ENCODE measurements around the gene LHFPL3.

LHFPL3 gene

GRCh38 chr7:104857458-104858425, 529.3 kb downstream of the LHFPL3 start:
- no peak for DNase-seq

DNA sequence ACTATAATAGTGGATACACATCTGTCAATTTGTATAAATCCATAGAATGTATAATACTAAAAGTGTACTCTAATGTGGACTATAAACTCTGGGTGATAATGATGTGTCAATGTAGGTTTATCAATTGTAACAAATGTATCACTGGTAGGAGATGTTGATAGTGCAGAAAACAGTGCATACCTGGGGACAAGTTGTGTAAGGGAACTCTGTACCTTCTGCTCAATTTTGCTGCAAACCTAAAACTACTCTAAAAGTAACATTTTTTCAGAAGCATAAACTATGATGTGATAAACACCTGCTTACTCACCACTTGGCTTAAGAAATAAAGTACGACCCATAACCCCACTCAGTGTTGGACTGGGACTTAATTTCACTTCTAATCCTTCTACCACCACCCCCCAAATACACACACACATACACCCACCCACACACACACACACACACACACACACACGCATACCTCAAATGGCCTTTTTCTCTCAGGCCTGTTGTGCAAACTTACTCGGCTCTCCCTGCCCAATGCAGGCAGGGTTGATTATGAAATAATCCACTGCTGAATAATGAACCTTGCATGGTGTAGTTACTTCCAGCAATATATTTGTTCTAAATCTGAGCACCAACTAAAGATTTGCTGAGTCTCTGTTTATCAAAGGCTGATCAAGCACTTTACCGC, 531.5 kb downstream of the LHFPL3 start:
- DNase-seq = no peak

- DNase-seq = no peak
Observed at GRCh38 chr7:104861729-104862390, 533.5 kb downstream of the LHFPL3 start.

- DNase-seq = no peak
Observed at GRCh38 chr7:104862719-104863118, 534.3 kb downstream of the LHFPL3 start.

GRCh38 chr7:104873401-104873800, 545.0 kb downstream of the LHFPL3 start:
- DNase-seq = no peak

GRCh38 chr7:104878577-104878976, 550.2 kb downstream of the LHFPL3 start:
- no peak for DNase-seq

DNA sequence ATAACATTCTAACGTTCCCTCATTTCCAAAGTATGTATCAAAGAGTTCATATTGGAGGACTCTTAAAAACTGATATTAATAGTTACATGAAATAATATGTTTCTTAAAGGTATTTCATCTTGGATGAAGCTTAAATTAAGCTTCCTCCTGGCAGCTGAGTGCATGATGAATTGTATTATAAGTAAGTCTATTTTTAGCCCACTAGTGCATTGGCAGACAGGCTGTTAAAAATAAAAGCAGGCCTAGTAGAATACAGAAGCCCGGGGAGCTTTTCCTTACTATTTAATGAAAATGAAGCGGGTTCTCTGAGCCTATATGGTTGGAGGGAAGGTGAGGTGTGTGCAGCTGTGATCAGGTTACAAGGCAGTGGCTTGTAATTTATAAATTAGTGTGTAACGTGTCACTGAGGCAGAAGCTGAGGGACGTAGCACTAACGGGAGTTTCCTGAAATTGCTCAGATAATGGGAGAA, 554.9 kb downstream of the LHFPL3 start:
- DNase-seq = no peak

GRCh38 chr7:104883718-104884452, 555.5 kb downstream of the LHFPL3 start:
- DNase-seq = peak; percentile 85

DNA sequence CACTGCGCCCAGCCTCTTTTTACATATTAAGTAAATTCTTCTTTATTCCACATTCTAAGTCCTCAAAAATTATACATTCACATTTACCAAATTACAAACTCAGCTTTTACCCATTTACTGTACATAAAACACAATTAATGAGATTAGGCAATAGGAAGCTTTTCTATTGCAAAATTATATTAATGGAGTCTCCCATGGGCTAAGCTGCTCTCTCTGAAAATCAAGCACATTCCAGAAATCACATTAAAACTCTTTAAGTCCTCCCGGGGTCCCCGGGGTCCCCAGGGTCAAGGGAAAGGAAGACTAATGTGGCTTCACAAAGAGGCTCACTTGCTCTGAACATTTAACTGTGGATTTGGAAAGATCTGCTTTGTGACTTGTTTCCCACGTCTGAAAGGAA, 558.2 kb downstream of the LHFPL3 start:
- DNase-seq = no peak

GRCh38 chr7:104890216-104890615, 561.8 kb downstream of the LHFPL3 start:
- DNase-seq = no peak

DNA sequence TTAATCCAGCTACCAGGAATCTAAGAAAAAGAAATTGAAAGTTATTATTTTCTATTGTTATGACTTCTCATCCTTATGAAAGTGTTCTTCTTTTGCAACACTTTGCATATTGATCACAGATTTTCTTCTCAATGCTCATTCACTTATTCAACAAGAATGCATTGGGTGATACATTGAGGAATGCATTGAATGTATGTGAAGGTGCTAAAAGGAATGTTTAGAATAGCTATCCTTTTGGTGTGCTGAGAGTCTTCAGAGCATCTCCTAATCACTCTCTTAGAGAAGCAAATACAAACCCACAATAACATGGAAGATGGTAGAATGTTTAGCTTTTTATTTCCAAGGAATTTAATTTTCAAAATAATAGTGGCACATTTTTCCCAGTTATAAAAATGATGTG, 563.5 kb downstream of the LHFPL3 start:
- DNase-seq = no peak

DNA sequence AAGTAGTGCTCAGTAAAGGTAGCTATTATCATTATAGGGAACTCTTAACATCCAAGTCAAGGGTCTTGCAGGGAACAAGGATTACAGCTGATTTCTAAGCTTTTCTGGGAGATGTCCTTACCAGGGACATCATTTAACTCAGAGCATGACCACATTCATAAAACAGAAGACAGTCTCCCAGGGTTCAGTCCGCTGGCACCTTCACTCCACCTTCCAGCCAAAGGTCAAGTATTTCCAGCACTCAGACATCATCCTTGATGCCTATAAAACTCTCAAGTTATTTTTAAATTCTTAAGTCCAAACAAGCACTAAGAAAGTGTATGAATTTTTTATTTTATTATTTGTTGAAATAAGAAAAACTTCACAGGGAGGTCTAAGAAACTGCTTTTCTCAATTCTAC, 565.9 kb downstream of the LHFPL3 start:
- no peak for DNase-seq

DNA sequence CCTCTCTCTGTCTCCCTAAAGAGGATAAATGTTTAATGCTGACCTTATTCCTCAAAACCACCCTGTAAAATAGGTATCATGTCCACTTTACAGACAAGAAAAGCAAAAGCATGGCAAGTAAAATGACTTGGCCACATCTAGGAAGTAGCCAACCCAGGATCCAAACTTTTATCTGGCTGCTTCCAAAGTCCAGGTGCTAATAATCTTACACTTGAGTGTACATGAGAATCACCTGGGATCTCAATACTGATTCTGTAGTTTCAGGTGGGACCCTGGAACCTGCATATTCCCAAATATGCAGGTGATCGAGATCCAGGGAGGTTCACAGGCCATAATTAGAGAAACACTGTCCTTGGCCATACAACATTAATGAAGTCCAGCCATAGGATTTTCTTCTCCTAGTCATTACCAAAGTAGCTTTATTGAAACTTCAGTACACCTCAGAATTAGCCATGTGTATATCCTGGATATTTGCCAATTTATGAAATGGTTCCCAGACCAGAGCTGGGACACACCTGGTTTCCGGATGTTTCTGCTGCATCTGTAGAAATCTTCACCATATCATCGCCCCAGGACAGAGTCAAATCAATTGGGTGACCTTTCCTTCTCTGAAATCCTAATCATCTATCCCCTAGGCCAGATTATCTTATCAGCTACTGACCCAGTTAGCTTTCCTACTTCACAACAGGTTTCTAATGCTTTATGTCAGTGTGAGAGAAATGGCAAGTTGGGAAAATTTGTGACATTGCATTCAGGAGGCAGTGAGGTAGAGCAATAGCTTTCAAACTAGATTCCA, 566.5 kb downstream of the LHFPL3 start:
- no peak for DNase-seq

- DNase-seq = no peak
Observed at GRCh38 chr7:104895522-104896236, 567.3 kb downstream of the LHFPL3 start.

- DNase-seq = no peak
Observed at GRCh38 chr7:104898434-104898833, 570.0 kb downstream of the LHFPL3 start.

DNA sequence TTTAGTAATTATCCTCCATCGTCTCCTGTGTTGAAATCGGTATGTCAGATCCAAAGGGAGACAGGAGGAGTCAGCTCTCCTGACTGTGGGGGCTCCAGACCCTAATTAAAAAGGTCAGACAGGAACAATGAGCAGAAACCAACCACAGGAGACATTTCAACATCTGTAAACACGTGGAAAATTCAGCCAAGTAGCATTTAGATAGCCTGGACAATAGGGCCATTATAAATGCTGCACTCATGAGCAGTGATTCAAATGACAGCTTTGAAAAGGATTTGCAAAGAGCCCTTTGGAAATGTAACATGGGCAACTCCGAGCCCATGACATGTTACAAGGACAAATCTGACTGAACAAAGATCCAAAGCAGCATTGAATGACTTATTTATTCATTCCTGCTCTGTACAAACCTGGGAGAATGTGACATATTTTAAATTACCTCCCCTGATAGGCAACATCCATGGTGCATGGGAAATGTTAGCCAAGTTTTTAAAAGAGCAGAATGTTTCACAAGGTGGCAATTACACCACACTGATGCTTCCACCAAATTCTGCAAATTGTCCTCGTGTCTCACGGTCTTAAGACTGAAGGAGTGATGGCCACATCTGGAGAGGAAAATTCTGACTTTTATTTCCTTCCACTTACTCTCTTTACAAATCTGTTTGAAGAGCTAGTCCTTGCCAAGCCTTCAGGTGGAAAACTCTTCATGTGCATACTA, 572.3 kb downstream of the LHFPL3 start:
- DNase-seq = no peak

- no peak for DNase-seq
Observed at GRCh38 chr7:104901240-104901619, 572.8 kb downstream of the LHFPL3 start.

DNA sequence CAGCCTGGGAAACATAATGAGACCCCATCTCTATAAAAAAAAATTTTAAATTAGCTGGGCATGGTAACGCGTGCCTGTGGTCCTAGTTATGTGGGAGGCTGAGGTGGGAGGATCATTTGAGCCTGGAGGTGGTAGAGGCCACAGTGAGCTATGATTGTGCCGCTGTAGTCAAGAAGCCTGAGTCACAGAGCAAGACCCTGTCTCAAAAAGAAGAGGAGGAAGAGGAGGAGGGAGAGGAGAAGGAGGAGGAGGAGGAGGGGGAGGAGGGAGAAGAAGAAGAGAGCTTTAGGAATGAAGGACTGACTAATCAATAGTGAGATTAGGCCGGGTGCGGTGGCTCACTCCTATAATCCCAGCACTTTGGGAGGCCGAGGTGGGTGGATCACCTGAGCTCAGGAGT, 573.8 kb downstream of the LHFPL3 start:
- no peak for DNase-seq

GRCh38 chr7:104903044-104903443, 574.6 kb downstream of the LHFPL3 start:
- no peak for DNase-seq

DNA sequence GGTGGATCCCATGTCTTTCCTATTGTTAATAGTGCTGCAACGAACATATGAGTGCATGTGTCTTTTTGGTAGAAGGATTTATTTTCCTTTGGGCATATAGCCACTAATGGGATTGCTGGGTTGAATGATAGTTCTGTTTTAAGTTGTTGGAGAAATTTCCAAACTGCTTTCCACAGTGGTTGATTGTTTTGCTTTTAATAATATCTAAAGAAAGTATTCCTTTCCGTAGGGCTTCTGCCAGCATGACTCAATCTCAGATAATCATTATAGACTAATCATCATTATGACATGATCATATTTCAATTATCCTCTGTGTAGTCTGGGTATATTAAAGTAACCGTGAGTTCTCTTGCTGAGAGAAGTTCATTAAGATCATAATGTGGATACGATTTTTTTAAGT, 575.4 kb downstream of the LHFPL3 start:
- no peak for DNase-seq

GRCh38 chr7:104906032-104906431, 577.6 kb downstream of the LHFPL3 start:
- DNase-seq = no peak
